BLaER1 treated with 17β-estradiol and CSF1 and Interleukin-3, amounts not matched to agents 10 nM and 100 nM (cell line): ENCODE data around the gene RPTN.

ENCODE experiments used
- H3K27ac ChIP-seq, 11 experiments: shearing (Covaris generic); formaldehyde crosslinking; 2 replicates each; pipeline ENCODE4 v1.8.1; 2022
- H3K27me3 ChIP-seq, 11 experiments: shearing (Covaris generic); formaldehyde crosslinking; 2 replicates each; pipeline ENCODE4 v1.8.1; 2022
- H3K36me3 ChIP-seq, 11 experiments: shearing (Covaris generic); formaldehyde crosslinking; 2 replicates each; pipeline ENCODE4 v1.8.1; 2022
- H3K4me1 ChIP-seq, 10 experiments: shearing (Covaris generic); formaldehyde crosslinking; 2 replicates each; pipeline ENCODE4 v1.8.1; 2022
- H3K4me2 ChIP-seq, 11 experiments: shearing (Covaris generic); formaldehyde crosslinking; 2 replicates each; pipeline ENCODE4 v1.8.1; 2022
- H3K4me3 ChIP-seq, 10 experiments: shearing (Covaris generic); formaldehyde crosslinking; 2 replicates each; pipeline ENCODE4 v1.8.1; 2022
- H3K9ac ChIP-seq, 11 experiments: shearing (Covaris generic); formaldehyde crosslinking; 2 replicates each; pipeline ENCODE4 v1.8.1; 2022
- H3K9me3 ChIP-seq, 11 experiments: shearing (Covaris generic); formaldehyde crosslinking; replicated peaks in 1 of 11; 2 replicates each; pipeline ENCODE4 v1.8.1; 2022
- H4K20me1 ChIP-seq, 11 experiments: shearing (Covaris generic); formaldehyde crosslinking; 2 replicates each; pipeline ENCODE4 v1.8.1; 2022
- Cebpa-rat ChIP-seq, 11 experiments: shearing (Covaris generic); IDR thresholded peaks; 2 replicates each; pipeline ENCODE4 v1.8.1; 2022

The RPTN gene

DNA sequence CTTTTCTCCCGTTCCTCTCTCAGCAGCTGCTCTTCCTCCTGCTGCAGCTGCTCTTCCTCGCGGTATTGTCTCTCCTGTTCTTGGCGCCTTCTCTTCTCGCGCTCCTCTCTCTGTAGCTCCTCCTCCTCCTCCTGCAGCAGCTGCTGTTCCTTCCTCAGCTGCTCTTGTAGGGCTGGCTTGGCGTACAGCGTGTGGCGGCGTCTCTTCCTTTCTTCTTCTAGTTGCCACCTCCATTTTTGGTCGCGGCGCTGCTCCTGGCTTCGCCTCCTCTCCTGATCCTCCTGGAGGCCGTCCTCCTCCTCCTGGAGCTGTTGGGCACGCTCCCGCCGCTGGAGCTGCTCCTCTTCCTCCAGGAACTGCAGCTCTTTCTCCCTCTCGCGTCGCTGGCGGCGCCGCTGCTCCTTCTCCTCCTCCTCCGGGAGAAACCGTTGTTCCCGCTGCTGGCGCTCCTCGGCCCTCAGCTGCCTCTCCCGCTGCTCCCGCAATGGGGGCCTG, 48.6 kb downstream of the RPTN start:
- no peaks in the 10 kb centered on the region for H4K20me1 ChIP-seq
- no peak for TF ChIP-seq Cebpa-rat (IDR thresholded peaks at IDR 0.05)
- peak overlapping the region; percentile 63 to 98 (median 88) for H3K4me2 ChIP-seq
- H3K27ac ChIP-seq, result no peak overlapping the region
- peaks cover 84 to 97% (median 90%) of the 10 kb centered on the region in 11 experiments for H3K27me3 ChIP-seq
- 0 out of 22 replicates have a peak overlapping the region, but pooled peaks of 1 of the 11 experiments have one; percentile 19 for H3K9ac ChIP-seq
- peaks cover 35 to 67% (median 58%) of the 10 kb centered on the region in 11 experiments for H3K9me3 ChIP-seq
- no peaks in the 10 kb centered on the region for H3K36me3 ChIP-seq
- peaks cover 23 to 36% (median 33%) of the 10 kb centered on the region in 10 experiments for H3K4me1 ChIP-seq
- H3K4me3 ChIP-seq, result peak overlapping the region; percentile 42 to 68 (median 58)

GRCh38 chr1:152109998-152110294, 49.1 kb downstream of the RPTN start:
- H3K4me2 ChIP-seq, result peak overlapping the region; percentile 63 to 98 (median 88); a peak in 21 of 22 replicates
- no peak overlapping the region for H3K9ac ChIP-seq
- no peaks in the 10 kb centered on the region for H3K36me3 ChIP-seq
- no peaks in the 10 kb centered on the region for H4K20me1 ChIP-seq
- H3K9me3 ChIP-seq, result peaks cover 35 to 67% (median 58%) of the 10 kb centered on the region in 11 experiments
- TF ChIP-seq Cebpa-rat (IDR thresholded peaks at IDR 0.05), result no peak
- peaks cover 23 to 36% (median 33%) of the 10 kb centered on the region in 10 experiments for H3K4me1 ChIP-seq
- no peak overlapping the region for H3K27ac ChIP-seq
- peak overlapping the region; percentile 42 to 68 (median 58); a peak in 18 of 20 replicates for H3K4me3 ChIP-seq
- H3K27me3 ChIP-seq, result peaks cover 84 to 100% (median 94%) of the 10 kb centered on the region in 11 experiments

DNA sequence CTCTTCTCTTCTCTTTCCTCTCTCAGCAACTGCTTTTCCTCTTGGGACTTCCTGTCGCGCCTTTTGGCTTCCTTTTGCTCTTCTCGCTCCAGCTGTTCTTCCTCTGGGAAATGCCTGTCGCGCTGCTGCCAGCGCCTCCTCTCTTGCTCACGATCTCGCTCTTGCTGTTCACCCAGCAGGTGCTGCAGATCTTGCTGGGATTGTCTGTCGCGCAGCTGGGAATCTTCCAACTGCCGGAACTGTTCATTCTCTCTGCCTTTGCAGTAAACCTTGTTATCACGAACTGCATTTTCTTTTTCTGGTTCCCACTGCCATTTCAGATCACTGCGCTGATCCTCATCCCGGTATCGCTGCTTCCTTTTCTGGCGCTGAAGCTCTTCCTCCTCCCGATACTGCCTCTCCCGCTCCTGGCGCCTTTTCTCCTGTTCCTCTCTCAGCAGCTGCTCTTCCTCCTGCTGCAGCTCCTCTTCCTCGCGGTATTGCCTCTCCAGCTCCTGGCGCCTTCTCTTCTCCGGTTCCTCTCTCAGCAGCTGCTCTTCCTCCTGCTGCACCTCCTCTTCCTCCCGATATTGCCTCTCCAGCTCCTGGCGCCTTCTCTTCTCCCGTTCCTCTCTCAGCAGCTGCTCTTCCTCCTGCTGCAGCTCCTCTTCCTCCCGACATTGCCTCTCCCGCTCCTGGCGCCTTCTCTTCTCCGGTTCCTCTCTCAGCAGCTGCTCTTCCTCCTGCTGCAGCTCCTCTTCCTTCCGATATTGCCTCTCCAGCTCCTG, 49.6 kb downstream of the RPTN start:
- no peaks in the 10 kb centered on the region for H3K36me3 ChIP-seq
- H3K27ac ChIP-seq, result no peak overlapping the region
- peaks cover 35 to 67% (median 58%) of the 10 kb centered on the region in 11 experiments for H3K9me3 ChIP-seq
- no peak for TF ChIP-seq Cebpa-rat (IDR thresholded peaks at IDR 0.05)
- H3K4me2 ChIP-seq, result peak overlapping the region; percentile 63 to 98 (median 88); a peak in 20 of 22 replicates
- no peaks in the 10 kb centered on the region for H4K20me1 ChIP-seq
- H3K27me3 ChIP-seq, result peaks cover 84 to 97% (median 92%) of the 10 kb centered on the region in 11 experiments
- H3K9ac ChIP-seq, result no peak overlapping the region
- H3K4me1 ChIP-seq, result peaks cover 23 to 36% (median 33%) of the 10 kb centered on the region in 10 experiments
- H3K4me3 ChIP-seq, result peak overlapping the region; percentile 42 to 68 (median 58); a peak in 18 of 20 replicates

DNA sequence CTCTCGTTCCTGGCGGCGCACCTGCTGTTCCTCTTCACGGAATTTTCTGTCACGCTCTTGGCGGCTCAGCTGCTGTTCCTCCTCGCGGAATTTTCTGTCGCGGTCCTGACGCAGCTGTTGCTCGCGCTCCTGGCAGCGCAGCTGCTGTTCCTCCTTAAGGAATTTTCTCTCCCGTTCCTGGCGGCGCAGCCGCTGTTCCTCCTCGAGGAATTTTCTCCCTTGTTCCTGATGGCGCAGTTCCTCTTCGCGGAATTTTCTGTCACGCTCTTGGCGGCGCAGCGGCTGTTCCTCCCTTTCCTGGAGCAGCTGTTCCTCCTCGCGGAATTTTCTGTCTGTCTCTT, 50.2 kb downstream of the RPTN start:
- no peak overlapping the region for H3K27ac ChIP-seq
- no peak overlapping the region; a peak in 1 of 22 replicates for H3K4me2 ChIP-seq
- H3K9ac ChIP-seq, result no peak overlapping the region
- no peaks in the 10 kb centered on the region for H3K36me3 ChIP-seq
- H3K9me3 ChIP-seq, result peaks cover 35 to 66% (median 58%) of the 10 kb centered on the region in 11 experiments
- H3K4me3 ChIP-seq, result peak overlapping the region in 8 of 10 experiments; percentile 21 to 68 (median 58); a peak in 13 of 20 replicates
- no peak for TF ChIP-seq Cebpa-rat (IDR thresholded peaks at IDR 0.05)
- H3K4me1 ChIP-seq, result peaks cover 26 to 36% (median 34%) of the 10 kb centered on the region in 10 experiments
- peaks cover 81 to 92% (median 86%) of the 10 kb centered on the region in 11 experiments for H3K27me3 ChIP-seq
- H4K20me1 ChIP-seq, result no peaks in the 10 kb centered on the region

DNA sequence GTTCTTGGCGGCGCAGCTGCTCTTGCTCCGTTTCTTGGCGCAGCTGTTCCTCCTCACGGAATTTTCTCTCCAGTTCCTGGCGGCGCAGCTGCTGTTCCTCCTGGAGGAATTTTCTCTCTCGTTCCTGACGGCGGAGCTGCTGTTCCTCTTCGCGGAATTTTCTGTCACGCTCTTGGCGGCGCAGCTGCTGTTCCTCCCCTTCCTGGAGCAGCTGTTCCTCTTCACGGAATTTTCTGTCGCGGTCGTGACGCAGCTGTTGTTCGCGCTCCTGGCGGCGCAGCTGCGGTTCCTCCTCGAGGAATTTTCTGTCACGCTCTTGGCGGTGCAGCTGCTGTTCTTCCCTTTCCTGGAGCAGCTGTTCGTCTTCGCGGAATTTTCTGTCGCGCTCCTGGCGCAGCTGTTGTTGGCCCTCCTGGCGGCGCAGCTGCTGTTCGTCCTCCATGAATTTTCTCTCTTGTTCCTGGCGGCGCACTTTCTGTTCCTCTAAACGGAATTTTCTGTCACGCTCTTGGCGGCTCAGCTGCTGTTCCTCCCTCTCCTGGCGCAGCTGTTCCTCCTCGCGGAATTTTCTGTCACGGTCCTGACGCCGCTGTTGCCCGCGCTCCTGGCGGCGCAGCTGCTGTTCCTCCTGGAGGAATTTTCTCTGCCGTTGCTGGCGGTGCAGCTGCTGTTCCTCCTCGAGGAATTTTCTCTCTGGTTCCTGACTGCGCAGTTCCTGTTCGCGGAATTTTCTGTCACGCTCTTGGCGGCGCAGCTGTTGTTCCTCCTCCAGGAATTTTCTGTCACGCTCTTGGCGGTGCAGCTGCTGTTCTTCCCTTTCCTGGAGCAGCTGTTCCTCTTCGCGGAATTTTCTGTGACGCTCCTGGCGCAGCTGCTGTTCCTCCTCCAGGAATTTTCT, 50.8 kb downstream of the RPTN start:
- H3K4me3 ChIP-seq, result peak overlapping the region in 7 of 10 experiments; percentile 21 to 68 (median 58); a peak in 12 of 20 replicates
- no peak overlapping the region for H3K4me2 ChIP-seq
- peaks cover 27 to 37% (median 34%) of the 10 kb centered on the region in 10 experiments for H3K4me1 ChIP-seq

GRCh38 chr1:152107031-152107983, 51.7 kb downstream of the RPTN start:
- Histone ChIP-seq H3K9me3 (peaks cover 34 to 53% (median 48%) of the 10 kb centered on the region in 11 experiments), H3K4me3 (peak overlapping the region in 1 of 10 experiments; percentile 7; a peak in 1 of 20 replicates), H3K4me2 (no peak overlapping the region), H4K20me1 (no peaks in the 10 kb centered on the region), H3K36me3 (no peaks in the 10 kb centered on the region), H3K27ac (no peak overlapping the region), H3K4me1 (peaks cover 20 to 30% (median 28%) of the 10 kb centered on the region in 10 experiments), H3K27me3 (peaks cover 66 to 76% (median 71%) of the 10 kb centered on the region in 11 experiments), H3K9ac (no peak overlapping the region)
- no peak for TF ChIP-seq Cebpa-rat (IDR thresholded peaks at IDR 0.05)

More for the DNA sequence above, 50.8 kb downstream of the RPTN start:
- Histone ChIP-seq H3K9me3 (peaks cover 35 to 62% (median 56%) of the 10 kb centered on the region in 11 experiments), H3K9ac (no peak overlapping the region), H4K20me1 (no peaks in the 10 kb centered on the region), H3K27me3 (peaks cover 75 to 85% (median 80%) of the 10 kb centered on the region in 11 experiments), H3K36me3 (no peaks in the 10 kb centered on the region), H3K27ac (no peak overlapping the region)
- TF ChIP-seq Cebpa-rat (IDR thresholded peaks at IDR 0.05), result no peak

GRCh38 chr1:152104854-152105253, 54.2 kb downstream of the RPTN start:
- Histone ChIP-seq H3K9me3 (peaks cover 27 to 30% (median 28%) of the 10 kb centered on the region in 11 experiments), H3K27me3 (peaks cover 41 to 52% (median 46%) of the 10 kb centered on the region in 11 experiments), H3K27ac (no peak overlapping the region), H3K9ac (no peak overlapping the region), H4K20me1 (no peaks in the 10 kb centered on the region), H3K4me1 (peaks cover 0 to 8% (median 4%) of the 10 kb centered on the region in 10 experiments; a peak in 5 of 20 replicates), H3K4me2 (no peak overlapping the region), H3K4me3 (no peak overlapping the region), H3K36me3 (no peaks in the 10 kb centered on the region)
- no peak for TF ChIP-seq Cebpa-rat (IDR thresholded peaks at IDR 0.05)
